Testis (tissue), 2 donors: ENCODE data around the gene CHTF18.

Experiments used
- POLR2A ChIP-seq: fragments of 450-650 bp; IDR thresholded peaks from one replicate; pipeline ENCODE4 v1.6.1; 2017; ENCODE audit warnings: antibody characterized with exemption, mild to moderate bottlenecking, moderate library complexity
- TF ChIP-seq, protein P1 (sequence below), 3 experiments: fragments of 450-650 bp in 2 of 3; fragments of 200-600 bp in 1 of 3; sonication (generic) in 1 of 3; IDR thresholded peaks; one replicate each; pipeline ENCODE4 v1.5.1; 2016 to 2019; ENCODE audit warnings: antibody characterized with exemption in 3 of 3, mild to moderate bottlenecking in 2 of 3, moderate library complexity in 1 of 3

DNA sequence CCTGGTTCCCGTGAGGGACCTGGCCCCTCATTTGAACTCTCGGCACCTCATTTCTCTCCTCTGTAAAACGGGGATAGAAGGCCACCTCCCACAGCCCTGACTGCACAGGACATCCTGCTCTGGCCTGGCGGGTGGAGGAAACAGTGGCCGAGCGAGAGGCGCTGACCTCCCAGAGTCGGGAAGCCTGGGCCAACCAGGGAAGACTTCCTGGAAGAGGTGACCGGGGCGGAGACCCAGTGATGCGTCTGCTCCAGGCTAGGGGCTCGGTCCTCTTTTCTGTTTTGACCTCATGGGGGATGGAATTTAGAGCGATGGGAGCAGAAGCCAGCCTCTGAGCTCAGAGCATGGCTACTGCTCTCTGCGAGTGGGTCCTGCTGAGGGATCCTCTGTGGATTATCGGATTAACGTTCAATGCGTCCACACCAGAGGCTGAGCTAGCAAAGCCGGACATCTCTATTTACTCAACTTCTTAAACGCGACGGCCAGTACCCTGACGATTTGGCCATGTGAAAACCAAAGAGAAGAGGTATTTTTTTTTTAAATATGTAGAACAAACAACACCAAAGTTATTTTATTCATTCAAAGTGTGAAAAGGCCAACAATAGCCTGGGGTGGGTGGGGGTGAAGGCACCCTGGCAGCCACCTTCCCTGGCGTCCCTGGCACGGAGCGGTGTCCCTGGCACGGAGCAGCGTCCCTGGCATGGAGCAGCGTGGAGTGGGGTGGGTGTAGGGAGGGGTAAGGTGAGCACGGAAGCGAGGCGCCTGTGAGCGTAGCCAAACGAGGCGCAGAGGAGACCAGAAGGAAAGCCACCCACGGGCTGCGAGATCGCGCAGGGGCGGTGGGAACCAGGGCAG is 37.0 kb upstream of the CHTF18 start:
- TF ChIP-seq POLR2A, result no peak
- TF ChIP-seq, protein P1, sequence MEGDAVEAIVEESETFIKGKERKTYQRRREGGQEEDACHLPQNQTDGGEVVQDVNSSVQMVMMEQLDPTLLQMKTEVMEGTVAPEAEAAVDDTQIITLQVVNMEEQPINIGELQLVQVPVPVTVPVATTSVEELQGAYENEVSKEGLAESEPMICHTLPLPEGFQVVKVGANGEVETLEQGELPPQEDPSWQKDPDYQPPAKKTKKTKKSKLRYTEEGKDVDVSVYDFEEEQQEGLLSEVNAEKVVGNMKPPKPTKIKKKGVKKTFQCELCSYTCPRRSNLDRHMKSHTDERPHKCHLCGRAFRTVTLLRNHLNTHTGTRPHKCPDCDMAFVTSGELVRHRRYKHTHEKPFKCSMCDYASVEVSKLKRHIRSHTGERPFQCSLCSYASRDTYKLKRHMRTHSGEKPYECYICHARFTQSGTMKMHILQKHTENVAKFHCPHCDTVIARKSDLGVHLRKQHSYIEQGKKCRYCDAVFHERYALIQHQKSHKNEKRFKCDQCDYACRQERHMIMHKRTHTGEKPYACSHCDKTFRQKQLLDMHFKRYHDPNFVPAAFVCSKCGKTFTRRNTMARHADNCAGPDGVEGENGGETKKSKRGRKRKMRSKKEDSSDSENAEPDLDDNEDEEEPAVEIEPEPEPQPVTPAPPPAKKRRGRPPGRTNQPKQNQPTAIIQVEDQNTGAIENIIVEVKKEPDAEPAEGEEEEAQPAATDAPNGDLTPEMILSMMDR (IDR thresholded peaks at IDR 0.05), result no peak
